Measurements from ENCODE around the gene MB21D2. TPM values are rescaled to one million over a fixed set of nuclear protein-coding genes. Genes with fewer than 3 reads are reported as not detected.

MB21D2 gene
- total RNA-seq, 1 donor from 2014 or later, result 11.0 TPM

GRCh38 chr3:192869131-192870031 is 48.3 kb downstream of the MB21D2 start:
- peaks cover 24% of the 10 kb centered on the region for H4K20me1 ChIP-seq (ENCODE audit: insufficient read depth, low read length)
- peak overlapping the region; percentile 45 for H3K27ac ChIP-seq (ENCODE audit: low read depth, low read length)
- H3K4me3 Mint-ChIP-seq (ENCODE audit: unreplicated experiment), result no peak overlapping the region
- FAIRE-seq (peak; percentile 17), DNase-seq (ENCODE audit: low read depth) (peak; percentile 62)
- H3K36me3 Mint-ChIP-seq (ENCODE audit: low read depth, unreplicated experiment), result peaks cover 2% of the 10 kb centered on the region
- peaks cover 96% of the 10 kb centered on the region for H3K79me2 ChIP-seq (ENCODE audit: insufficient read depth, low read length)
- no peaks in the 10 kb centered on the region for H3K9me3 Mint-ChIP-seq (ENCODE audit: unreplicated experiment)
- H3K27ac Mint-ChIP-seq (ENCODE audit: unreplicated experiment), result peak overlapping the region; percentile 20
- H3K4me2 ChIP-seq (ENCODE audit: low read length), result peak overlapping the region; percentile 68
- no peaks in the 10 kb centered on the region for H3K9me3 ChIP-seq (ENCODE audit: insufficient read depth, low read depth, low read length)
- peaks cover 13% of the 10 kb centered on the region for H3K4me1 ChIP-seq (ENCODE audit: insufficient read depth, low read length)
- H3K4me1 Mint-ChIP-seq (ENCODE audit: low read depth, unreplicated experiment), result peaks cover 44% of the 10 kb centered on the region
- H3K27me3 Mint-ChIP-seq (ENCODE audit: low read depth, unreplicated experiment), result no peaks in the 10 kb centered on the region
- H3K4me3 ChIP-seq (ENCODE audit: insufficient read depth, low read depth, low read length), result no peak overlapping the region
- H3K9ac ChIP-seq (ENCODE audit: low read length), result peak overlapping the region; percentile 63
- no peak overlapping the region for H2AFZ ChIP-seq (ENCODE audit: low read depth, low read length)
- TF ChIP-seq CTCF (IDR thresholded peaks at IDR 0.05; ENCODE audit: insufficient read depth, low read depth, low read length), result no peak
- no peak for TF ChIP-seq EZH2 (IDR thresholded peaks at IDR 0.05; ENCODE audit: insufficient read depth, low read length)
- H3K36me3 ChIP-seq (ENCODE audit: insufficient read depth, low read length), result no peaks in the 10 kb centered on the region
- no peaks in the 10 kb centered on the region for H3K27me3 ChIP-seq (ENCODE audit: insufficient read depth, low read length)

- Histone ChIP-seq H2AFZ (ENCODE audit: low read depth, low read length) (no peak overlapping the region), H3K9me3 (ENCODE audit: insufficient read depth, low read depth, low read length) (no peaks in the 10 kb centered on the region), H3K79me2 (ENCODE audit: insufficient read depth, low read length) (peaks cover 96% of the 10 kb centered on the region), H3K27ac (ENCODE audit: low read depth, low read length) (peak overlapping the region; percentile 31), H3K9ac (ENCODE audit: low read length) (peak overlapping the region; percentile 28), H3K36me3 (ENCODE audit: insufficient read depth, low read length) (no peaks in the 10 kb centered on the region), H3K4me3 (ENCODE audit: insufficient read depth, low read depth, low read length) (no peak overlapping the region), H3K27me3 (ENCODE audit: insufficient read depth, low read length) (no peaks in the 10 kb centered on the region), H3K4me2 (ENCODE audit: low read length) (peak overlapping the region; percentile 6), H3K4me1 (ENCODE audit: insufficient read depth, low read length) (peaks cover 13% of the 10 kb centered on the region), H4K20me1 (ENCODE audit: insufficient read depth, low read length) (peaks cover 31% of the 10 kb centered on the region)
- H3K27me3 Mint-ChIP-seq (ENCODE audit: low read depth, unreplicated experiment), result no peaks in the 10 kb centered on the region
- TF ChIP-seq EZH2 (IDR thresholded peaks at IDR 0.05; ENCODE audit: insufficient read depth, low read length) (no peak), CTCF (IDR thresholded peaks at IDR 0.05; ENCODE audit: insufficient read depth, low read depth, low read length) (no peak)
- peaks cover 3% of the 10 kb centered on the region for H3K36me3 Mint-ChIP-seq (ENCODE audit: low read depth, unreplicated experiment)
- DNase-seq (ENCODE audit: low read depth) (peak; percentile 52), FAIRE-seq (no peak)
- peaks cover 44% of the 10 kb centered on the region for H3K4me1 Mint-ChIP-seq (ENCODE audit: low read depth, unreplicated experiment)
- H3K9me3 Mint-ChIP-seq (ENCODE audit: unreplicated experiment), result no peaks in the 10 kb centered on the region
- no peak overlapping the region for H3K4me3 Mint-ChIP-seq (ENCODE audit: unreplicated experiment)
- peak overlapping the region; percentile 85 for H3K27ac Mint-ChIP-seq (ENCODE audit: unreplicated experiment)
These were observed 50.0 kb downstream of the MB21D2 start for GRCh38 chr3:192867645-192868044.

GRCh38 chr3:192866804-192867203 is 50.9 kb downstream of the MB21D2 start:
- Histone ChIP-seq H3K4me1 (ENCODE audit: insufficient read depth, low read length) (peaks cover 13% of the 10 kb centered on the region), H3K36me3 (ENCODE audit: insufficient read depth, low read length) (no peaks in the 10 kb centered on the region), H3K27me3 (ENCODE audit: insufficient read depth, low read length) (no peaks in the 10 kb centered on the region), H3K27ac (ENCODE audit: low read depth, low read length) (no peak overlapping the region), H3K79me2 (ENCODE audit: insufficient read depth, low read length) (peaks cover 98% of the 10 kb centered on the region), H3K4me2 (ENCODE audit: low read length) (no peak overlapping the region), H3K9me3 (ENCODE audit: insufficient read depth, low read depth, low read length) (no peaks in the 10 kb centered on the region), H3K9ac (ENCODE audit: low read length) (peak overlapping the region; percentile 28), H3K4me3 (ENCODE audit: insufficient read depth, low read depth, low read length) (no peak overlapping the region), H2AFZ (ENCODE audit: low read depth, low read length) (no peak overlapping the region), H4K20me1 (ENCODE audit: insufficient read depth, low read length) (peaks cover 36% of the 10 kb centered on the region)
- DNase-seq (ENCODE audit: low read depth), result no peak
- no peak for FAIRE-seq
- Mint-ChIP-seq H3K27ac (ENCODE audit: unreplicated experiment) (peak overlapping the region; percentile 69), H3K4me1 (ENCODE audit: low read depth, unreplicated experiment) (peaks cover 44% of the 10 kb centered on the region), H3K4me3 (ENCODE audit: unreplicated experiment) (no peak overlapping the region), H3K27me3 (ENCODE audit: low read depth, unreplicated experiment) (no peaks in the 10 kb centered on the region), H3K36me3 (ENCODE audit: low read depth, unreplicated experiment) (peaks cover 3% of the 10 kb centered on the region), H3K9me3 (ENCODE audit: unreplicated experiment) (no peaks in the 10 kb centered on the region)
- TF ChIP-seq EZH2 (IDR thresholded peaks at IDR 0.05; ENCODE audit: insufficient read depth, low read length) (no peak), CTCF (IDR thresholded peaks at IDR 0.05; ENCODE audit: insufficient read depth, low read depth, low read length) (no peak)
